ENCODE data around the gene OXSM. TPM values are rescaled to one million over a fixed set of nuclear protein-coding genes. Genes with fewer than 3 reads are reported as not detected.

OXSM gene
- total RNA-seq, 1 experiment from 2014 or later: 17.7 TPM

DNA sequence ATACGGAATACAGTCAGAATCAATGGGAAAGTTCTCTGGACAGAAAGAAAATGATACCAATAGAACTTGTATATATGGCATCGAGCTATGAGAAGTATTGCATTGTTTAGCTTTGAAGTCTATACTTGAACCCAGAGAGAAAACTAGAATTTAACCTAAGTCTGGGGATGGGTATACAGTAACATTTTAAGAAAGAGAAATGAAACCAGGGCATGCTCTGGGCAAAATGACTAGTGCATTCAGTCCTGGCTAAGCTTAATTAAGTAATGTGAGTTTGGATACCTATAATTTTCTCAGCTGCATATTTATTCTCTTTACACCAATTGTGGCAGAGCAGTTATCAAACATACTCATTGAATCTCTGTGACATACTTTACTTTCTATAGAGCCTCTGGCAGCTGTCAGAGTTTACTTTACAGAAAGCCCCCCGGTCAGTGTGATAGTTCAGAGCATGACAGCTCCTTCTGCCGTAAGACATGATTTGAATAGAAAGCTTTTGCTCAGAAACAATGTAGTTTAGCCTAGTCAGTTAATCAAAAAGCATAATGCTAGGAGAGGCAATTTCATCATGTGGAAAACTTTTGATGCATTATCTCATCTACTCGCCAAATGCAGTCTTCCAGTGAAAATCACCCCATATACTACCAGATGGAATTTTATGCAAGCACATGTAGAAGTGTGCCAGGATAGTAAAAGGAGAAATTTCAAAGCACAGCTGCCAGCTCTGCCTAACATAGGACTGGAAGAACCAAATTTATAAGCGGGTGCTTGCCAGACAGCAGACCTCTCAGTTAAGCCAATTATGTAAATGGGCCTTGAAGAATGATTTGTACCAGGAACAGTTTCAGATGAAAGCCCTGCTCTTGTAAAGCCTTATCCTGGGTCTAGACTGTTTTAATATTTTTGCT, 40.7 kb downstream of the OXSM start:
- no peaks in the 10 kb centered on the region for H3K27me3 ChIP-seq (ENCODE audit: insufficient read depth, low read length)
- H3K4me2 ChIP-seq (ENCODE audit: low read length): no peak overlapping the region
- ChIA-PET CTCF (interaction anchor here (1.1 to 2.7 kb wide), 3 partner anchors 26 to 182 kb away, joined by 7 to 21 read pairs (median 8); partner anchors contain the start of gene NGLY1), POLR2A (no interaction called here), RAD21 (ENCODE audit: low non-redundant PET in 1 of 2, low total read pairs in 2 of 2, uncharacterized antibody in 2 of 2, unreplicated experiment in 2 of 2) (interaction anchor here in 1 of 2 experiments (1.4 kb wide), 1 partner anchor 183 kb away, joined by 5 read pairs; no protein-coding TSS in a partner anchor)
- TF ChIP-seq CBX3 (IDR thresholded peaks at IDR 0.05; ENCODE audit: low read depth) (no peak), YY1 (IDR thresholded peaks at IDR 0.05; ENCODE audit: extremely low read depth, insufficient replicate concordance, low read depth, low read length) (no peak), TCF7L2 (IDR thresholded peaks at IDR 0.05; ENCODE audit: borderline replicate concordance, extremely low read depth, insufficient read depth, insufficient read length) (no peak), JUND (IDR thresholded peaks at IDR 0.05) (no peak), RAD21 (IDR thresholded peaks at IDR 0.05; ENCODE audit: low read depth) (no peak)
- TF ChIP-seq, protein P1, sequence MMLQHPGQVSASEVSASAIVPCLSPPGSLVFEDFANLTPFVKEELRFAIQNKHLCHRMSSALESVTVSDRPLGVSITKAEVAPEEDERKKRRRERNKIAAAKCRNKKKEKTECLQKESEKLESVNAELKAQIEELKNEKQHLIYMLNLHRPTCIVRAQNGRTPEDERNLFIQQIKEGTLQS (IDR thresholded peaks at IDR 0.05): no peak
- TF ChIP-seq, protein P2, sequence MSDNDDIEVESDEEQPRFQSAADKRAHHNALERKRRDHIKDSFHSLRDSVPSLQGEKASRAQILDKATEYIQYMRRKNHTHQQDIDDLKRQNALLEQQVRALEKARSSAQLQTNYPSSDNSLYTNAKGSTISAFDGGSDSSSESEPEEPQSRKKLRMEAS (IDR thresholded peaks at IDR 0.05): no peak
- TF ChIP-seq, protein P3, sequence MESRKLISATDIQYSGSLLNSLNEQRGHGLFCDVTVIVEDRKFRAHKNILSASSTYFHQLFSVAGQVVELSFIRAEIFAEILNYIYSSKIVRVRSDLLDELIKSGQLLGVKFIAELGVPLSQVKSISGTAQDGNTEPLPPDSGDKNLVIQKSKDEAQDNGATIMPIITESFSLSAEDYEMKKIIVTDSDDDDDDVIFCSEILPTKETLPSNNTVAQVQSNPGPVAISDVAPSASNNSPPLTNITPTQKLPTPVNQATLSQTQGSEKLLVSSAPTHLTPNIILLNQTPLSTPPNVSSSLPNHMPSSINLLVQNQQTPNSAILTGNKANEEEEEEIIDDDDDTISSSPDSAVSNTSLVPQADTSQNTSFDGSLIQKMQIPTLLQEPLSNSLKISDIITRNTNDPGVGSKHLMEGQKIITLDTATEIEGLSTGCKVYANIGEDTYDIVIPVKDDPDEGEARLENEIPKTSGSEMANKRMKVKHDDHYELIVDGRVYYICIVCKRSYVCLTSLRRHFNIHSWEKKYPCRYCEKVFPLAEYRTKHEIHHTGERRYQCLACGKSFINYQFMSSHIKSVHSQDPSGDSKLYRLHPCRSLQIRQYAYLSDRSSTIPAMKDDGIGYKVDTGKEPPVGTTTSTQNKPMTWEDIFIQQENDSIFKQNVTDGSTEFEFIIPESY (IDR thresholded peaks at IDR 0.05; ENCODE audit: extremely low read depth, insufficient replicate concordance, low read length): no peak
- no peaks in the 10 kb centered on the region for H3K79me2 ChIP-seq (ENCODE audit: insufficient read depth, low read length)
- BruUV-seq (replicated peaks): no TSS peak
- no peaks in the 10 kb centered on the region for H3K36me3 ChIP-seq (ENCODE audit: control insufficient read depth in 1 of 2, insufficient read depth in 2 of 2, low read length in 2 of 2)
- H4K20me1 ChIP-seq (ENCODE audit: insufficient read depth): no peaks in the 10 kb centered on the region
- no peak overlapping the region for H3K9ac ChIP-seq (ENCODE audit: low read length)
- ATAC-seq (no peak), DNase-seq (ENCODE audit: low read depth, low spot score) (no peak)
- intact Hi-C loops (cut with micrococcal nuclease): loop anchor here (1.0 kb wide), 1 partner anchor 182 kb away; no protein-coding TSS in a partner anchor
- H3K27ac ChIP-seq (ENCODE audit: low read depth, low read length): no peak overlapping the region
- H3K9me2 ChIP-seq (ENCODE audit: insufficient read depth): peaks cover 3% of the 10 kb centered on the region; the same call in 1 of the 2 replicates
- H3K4me1 ChIP-seq (ENCODE audit: control insufficient read depth in 1 of 2, insufficient read depth in 2 of 2, low read length in 2 of 2): no peaks in the 10 kb centered on the region
- no peak overlapping the region for H3K4me3 ChIP-seq (replicated peaks in 1 of 2; ENCODE audit: low read depth in 1 of 2, low read length in 2 of 2)
- no peaks in the 10 kb centered on the region for H3K9me3 ChIP-seq (ENCODE audit: control insufficient read depth in 1 of 2, insufficient read depth in 1 of 2, low read depth in 1 of 2, low read length in 2 of 2)
- H2AFZ ChIP-seq (ENCODE audit: low read depth, low read length, poor library complexity, severe bottlenecking): no peak overlapping the region
